Gastroesophageal sphincter (tissue), 3 donors: ENCODE results near the gene TARS3.

Experiments used
- EP300 ChIP-seq: sonication (generic); formaldehyde crosslinking; IDR thresholded peaks from one replicate; pipeline ENCODE4 v1.6.1; 2017; ENCODE audit warnings: antibody characterized with exemption, mild to moderate bottlenecking
- POLR2A ChIP-seq, 2 donors: fragments of 450-650 bp; IDR thresholded peaks; one replicate each; pipeline ENCODE4 v1.6.1; 2017; ENCODE audit warnings: antibody characterized with exemption in 2 of 2, mild to moderate bottlenecking in 2 of 2, moderate library complexity in 1 of 2
- TF ChIP-seq, protein P1 (sequence below), 4 experiments: fragments of 200-600 bp in 2 of 4; fragments of 450-650 bp in 2 of 4; sonication (generic) in 1 of 4; IDR thresholded peaks; one replicate each; pipeline ENCODE4 v1.5.1; 2017 to 2019; ENCODE audit warnings: antibody characterized with exemption in 4 of 4, mild to moderate bottlenecking in 2 of 4, moderate library complexity in 2 of 4

DNA sequence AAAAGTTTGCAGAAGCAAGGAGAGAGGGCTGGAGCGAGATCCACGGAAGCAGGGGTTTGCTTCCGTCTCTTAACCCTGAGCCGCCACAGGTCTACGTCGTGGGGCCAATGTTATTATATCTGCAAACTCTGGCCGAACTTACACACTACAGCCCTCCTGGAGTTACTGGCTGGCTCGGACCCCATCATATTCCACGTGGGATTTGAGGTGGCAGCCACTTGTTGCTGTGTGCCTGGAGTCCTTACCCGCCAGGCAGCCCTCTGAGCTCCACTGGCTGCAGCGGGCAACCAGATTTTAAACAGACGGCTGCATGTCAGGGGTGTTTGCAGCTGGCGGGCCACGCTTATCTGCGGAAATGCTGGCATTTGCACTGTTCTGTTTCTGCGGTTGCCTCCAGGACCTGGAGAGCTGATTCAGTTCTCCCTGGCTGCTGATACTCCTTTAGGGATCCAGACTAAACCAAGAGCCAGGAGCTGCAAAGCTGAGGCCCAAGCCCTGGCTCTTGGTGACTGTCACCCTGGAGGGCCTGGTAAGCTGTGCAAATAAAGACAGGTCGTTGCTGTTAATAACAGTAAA is 106.8 kb downstream of the TARS3 start:
- TF ChIP-seq POLR2A (IDR thresholded peaks at IDR 0.05) = no peak
- TF ChIP-seq, protein P1, sequence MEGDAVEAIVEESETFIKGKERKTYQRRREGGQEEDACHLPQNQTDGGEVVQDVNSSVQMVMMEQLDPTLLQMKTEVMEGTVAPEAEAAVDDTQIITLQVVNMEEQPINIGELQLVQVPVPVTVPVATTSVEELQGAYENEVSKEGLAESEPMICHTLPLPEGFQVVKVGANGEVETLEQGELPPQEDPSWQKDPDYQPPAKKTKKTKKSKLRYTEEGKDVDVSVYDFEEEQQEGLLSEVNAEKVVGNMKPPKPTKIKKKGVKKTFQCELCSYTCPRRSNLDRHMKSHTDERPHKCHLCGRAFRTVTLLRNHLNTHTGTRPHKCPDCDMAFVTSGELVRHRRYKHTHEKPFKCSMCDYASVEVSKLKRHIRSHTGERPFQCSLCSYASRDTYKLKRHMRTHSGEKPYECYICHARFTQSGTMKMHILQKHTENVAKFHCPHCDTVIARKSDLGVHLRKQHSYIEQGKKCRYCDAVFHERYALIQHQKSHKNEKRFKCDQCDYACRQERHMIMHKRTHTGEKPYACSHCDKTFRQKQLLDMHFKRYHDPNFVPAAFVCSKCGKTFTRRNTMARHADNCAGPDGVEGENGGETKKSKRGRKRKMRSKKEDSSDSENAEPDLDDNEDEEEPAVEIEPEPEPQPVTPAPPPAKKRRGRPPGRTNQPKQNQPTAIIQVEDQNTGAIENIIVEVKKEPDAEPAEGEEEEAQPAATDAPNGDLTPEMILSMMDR (IDR thresholded peaks at IDR 0.05) = no peak
- TF ChIP-seq EP300 = no peak
